Natural killer cell (primary cell): Measurements from ENCODE around the gene CERK. TPM values are rescaled to one million over a fixed set of nuclear protein-coding genes. Genes with fewer than 3 reads are reported as not detected.

Source experiments
- ATAC-seq, 3 donors: fragments of 150-1000 bp in 2 of 3; fragments of 200-7000 bp in 1 of 3; cut with Tn5 transposase; 1 replicate in 1 of 3; 2 replicates in 2 of 3; pipeline ENCODE4 v1.10.0; 2021; ENCODE audit warnings: mild to moderate bottlenecking in 2 of 3, moderate library complexity in 2 of 3
- DNase-seq, 2 donors: peaks; one replicate each; pipeline versions ENCODE4 v3.0.0 to v3.0.0-alpha.2; 2013 to 2021; ENCODE audit warnings: mixed read lengths in 1 of 2
- H3K27ac ChIP-seq: one replicate; pipeline ENCODE4 v1.5.1; 2013; ENCODE audit warnings: mild to moderate bottlenecking, low read length
- H3K27me3 ChIP-seq: one replicate; pipeline ENCODE4 v1.6.1; 2013; ENCODE audit warnings: low read length; ENCODE audit not compliant: control insufficient read depth, insufficient read depth
- H3K36me3 ChIP-seq: one replicate; pipeline ENCODE4 v1.6.1; 2013; ENCODE audit warnings: low read length; ENCODE audit not compliant: control insufficient read depth, insufficient read depth
- H3K4me1 ChIP-seq: one replicate; pipeline ENCODE4 v1.6.1; 2013; ENCODE audit warnings: low read length; ENCODE audit not compliant: control insufficient read depth, insufficient read depth
- H3K4me3 ChIP-seq: one replicate; pipeline ENCODE4 v1.5.1; 2013; ENCODE audit warnings: low read length
- H3K9me3 ChIP-seq: one replicate; pipeline ENCODE4 v1.6.1; 2013; ENCODE audit warnings: low read length; ENCODE audit not compliant: control insufficient read depth, insufficient read depth
- H3K27ac Mint-ChIP-seq, 2 donors: one replicate each; pipeline ENCODE4 v1.8.0; 2022; ENCODE audit warnings: mild to moderate bottlenecking in 2 of 2, mixed read lengths in 2 of 2, moderate library complexity in 1 of 2
- H3K27me3 Mint-ChIP-seq, 2 donors: one replicate each; pipeline ENCODE4 v1.8.0; 2022; ENCODE audit warnings: low read depth in 2 of 2, mixed read lengths in 2 of 2
- H3K36me3 Mint-ChIP-seq: one replicate; pipeline ENCODE4 v1.8.0; 2022; ENCODE audit warnings: mixed read lengths
- H3K4me1 Mint-ChIP-seq, 2 donors: one replicate each; pipeline ENCODE4 v1.8.0; 2022; ENCODE audit warnings: mixed read lengths in 2 of 2
- H3K4me3 Mint-ChIP-seq: one replicate; pipeline ENCODE4 v1.8.0; 2022; ENCODE audit warnings: mild to moderate bottlenecking, moderate library complexity, mixed read lengths
- H3K9me3 Mint-ChIP-seq, 2 donors: one replicate each; pipeline ENCODE4 v1.8.0; 2022; ENCODE audit warnings: mixed read lengths in 2 of 2
- WGBS: methylation state at CpG from one replicate; pipeline ENCODE4 v1.1.7; 2013; ENCODE audit warnings: missing lambda C conversion rate; ENCODE audit not compliant: insufficient coverage; 5-methylcytosine and 5-hydroxymethylcytosine counted together
- intact Hi-C: fragments of 100-400 bp; cut with micrococcal nuclease; formaldehyde crosslinking; loops from one replicate; pipeline ENCODE4 v1.14.2; 2022
- total RNA-seq, 4 donors: library from RNA; stranded (reverse); fragments of 120-200 nt in 1 of 4; gene quantifications; one replicate each; pipeline versions ENCODE4 v1.2.3 to v1.2.4, GENCODE V29; 2013 to 2022
- TF ChIP-seq, protein P1 (sequence below): fragments of 200-600 bp; IDR thresholded peaks from one replicate; pipeline ENCODE4 v1.8.0; 2022; ENCODE audit warnings: antibody characterized with exemption

CERK gene
- total RNA-seq, 3 donors from 2014 or later (not counting 1 experiment from before 2014, with no cell fraction given): 50.0 to 71.2 (median 55.6) TPM

DNA sequence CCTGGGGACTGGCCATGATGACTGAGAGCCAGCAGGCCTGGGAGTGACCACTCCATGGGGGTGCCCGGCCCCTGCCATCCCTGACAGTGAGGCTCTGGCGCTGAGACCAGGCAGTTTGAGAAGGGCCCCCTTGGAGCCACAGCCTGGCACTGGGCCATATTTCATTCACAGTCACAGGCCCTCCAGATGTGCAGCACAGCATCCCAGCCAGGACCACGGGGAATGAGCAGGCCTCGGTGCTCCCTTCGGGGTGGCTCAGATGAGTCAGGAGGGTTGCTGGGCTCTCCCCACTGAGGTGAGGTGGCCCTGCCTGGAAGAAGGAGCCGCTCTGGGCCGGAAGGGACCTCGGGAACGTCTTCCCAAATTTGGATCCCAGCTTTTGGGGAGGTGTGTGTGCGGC lies 64.8 kb downstream of the CERK start:
- 77% methylated on average over 10 of the region's 10 CpGs for WGBS
- intact Hi-C loops: no loop called here
- no peaks in the 10 kb centered on the region for H3K36me3 Mint-ChIP-seq
- H3K27me3 Mint-ChIP-seq: no peaks in the 10 kb centered on the region
- no peak overlapping the region for H3K4me3 ChIP-seq
- no peaks in the 10 kb centered on the region for H3K27me3 ChIP-seq
- DNase-seq: no peak
- peak overlapping the region; percentile 49 for H3K4me3 Mint-ChIP-seq
- H3K9me3 ChIP-seq: no peaks in the 10 kb centered on the region
- H3K27ac Mint-ChIP-seq: no peak overlapping the region
- peaks cover 4 to 13% of the 10 kb centered on the region in 2 donors for H3K4me1 Mint-ChIP-seq
- H3K36me3 ChIP-seq: peaks cover 26% of the 10 kb centered on the region
- H3K9me3 Mint-ChIP-seq: no peaks in the 10 kb centered on the region
- ATAC-seq: no peak
- H3K27ac ChIP-seq: no peak overlapping the region
- H3K4me1 ChIP-seq: peaks cover 29% of the 10 kb centered on the region
- TF ChIP-seq, protein P1, sequence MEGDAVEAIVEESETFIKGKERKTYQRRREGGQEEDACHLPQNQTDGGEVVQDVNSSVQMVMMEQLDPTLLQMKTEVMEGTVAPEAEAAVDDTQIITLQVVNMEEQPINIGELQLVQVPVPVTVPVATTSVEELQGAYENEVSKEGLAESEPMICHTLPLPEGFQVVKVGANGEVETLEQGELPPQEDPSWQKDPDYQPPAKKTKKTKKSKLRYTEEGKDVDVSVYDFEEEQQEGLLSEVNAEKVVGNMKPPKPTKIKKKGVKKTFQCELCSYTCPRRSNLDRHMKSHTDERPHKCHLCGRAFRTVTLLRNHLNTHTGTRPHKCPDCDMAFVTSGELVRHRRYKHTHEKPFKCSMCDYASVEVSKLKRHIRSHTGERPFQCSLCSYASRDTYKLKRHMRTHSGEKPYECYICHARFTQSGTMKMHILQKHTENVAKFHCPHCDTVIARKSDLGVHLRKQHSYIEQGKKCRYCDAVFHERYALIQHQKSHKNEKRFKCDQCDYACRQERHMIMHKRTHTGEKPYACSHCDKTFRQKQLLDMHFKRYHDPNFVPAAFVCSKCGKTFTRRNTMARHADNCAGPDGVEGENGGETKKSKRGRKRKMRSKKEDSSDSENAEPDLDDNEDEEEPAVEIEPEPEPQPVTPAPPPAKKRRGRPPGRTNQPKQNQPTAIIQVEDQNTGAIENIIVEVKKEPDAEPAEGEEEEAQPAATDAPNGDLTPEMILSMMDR: no peak

DNA sequence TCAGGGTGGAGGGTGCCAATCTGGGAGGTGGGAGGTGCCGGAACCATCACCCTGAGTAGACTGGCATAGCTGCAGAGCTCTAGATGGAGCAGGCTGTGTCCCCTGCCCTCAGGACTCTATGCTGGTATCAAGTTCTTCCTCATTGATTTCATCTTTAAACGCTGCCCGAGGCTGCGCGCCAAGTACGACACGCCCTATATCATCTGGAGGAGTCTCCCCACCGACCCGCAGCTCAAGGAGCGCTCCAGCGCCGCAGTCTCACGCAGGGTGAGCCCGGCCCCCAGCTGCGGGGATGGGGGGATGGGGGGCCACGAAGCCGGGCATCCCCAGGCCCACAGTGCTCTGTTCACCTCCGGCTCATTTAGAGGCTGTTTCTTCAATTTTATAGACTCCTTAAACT lies 65.3 kb downstream of the CERK start:
- Histone ChIP-seq H3K27ac (no peak overlapping the region), H3K9me3 (no peaks in the 10 kb centered on the region), H3K4me1 (peaks cover 25% of the 10 kb centered on the region), H3K4me3 (no peak overlapping the region), H3K36me3 (peaks cover 28% of the 10 kb centered on the region), H3K27me3 (no peaks in the 10 kb centered on the region)
- TF ChIP-seq, protein P1: no peak
- no peaks in the 10 kb centered on the region for H3K36me3 Mint-ChIP-seq
- H3K9me3 Mint-ChIP-seq: no peaks in the 10 kb centered on the region
- 72% methylated on average over 18 of the region's 18 CpGs for WGBS
- no peak overlapping the region for H3K4me3 Mint-ChIP-seq
- H3K27ac Mint-ChIP-seq: no peak overlapping the region
- no peak for ATAC-seq
- peaks cover 4 to 13% of the 10 kb centered on the region in 2 donors for H3K4me1 Mint-ChIP-seq
- intact Hi-C loops: no loop called here
- DNase-seq: no peak
- H3K27me3 Mint-ChIP-seq: no peaks in the 10 kb centered on the region

DNA sequence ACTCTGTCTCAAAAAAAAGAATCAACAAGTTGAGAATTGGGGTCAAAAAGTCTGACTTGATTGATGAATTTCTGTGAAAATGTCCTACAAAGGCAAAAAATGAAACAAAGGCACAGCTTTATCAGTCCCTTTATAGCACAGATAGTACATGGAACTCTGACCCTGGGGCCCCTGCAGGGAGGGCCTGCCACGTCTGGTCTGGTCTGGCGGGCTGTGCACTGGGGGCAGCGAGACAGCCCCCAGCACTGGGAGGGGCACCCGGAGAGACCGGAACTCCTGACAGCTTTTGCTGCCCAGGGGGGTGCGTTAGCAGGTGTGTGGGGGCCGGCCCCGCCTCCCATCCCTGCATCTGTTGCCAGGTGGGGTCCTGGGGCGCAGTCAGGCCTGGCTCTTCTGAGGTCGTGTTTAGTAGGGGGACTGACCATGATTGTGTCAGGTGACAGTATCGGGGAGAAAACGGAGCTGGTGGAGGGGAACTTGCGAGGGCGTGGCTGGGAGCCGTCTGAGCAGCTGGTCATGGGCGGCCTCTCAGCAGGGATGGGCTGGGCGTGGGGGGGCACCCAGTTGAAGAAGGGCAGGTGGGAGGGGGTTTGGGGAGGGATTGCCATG lies 66.1 kb downstream of the CERK start:
- Histone ChIP-seq H3K4me3 (no peak overlapping the region), H3K27ac (no peak overlapping the region), H3K4me1 (peaks cover 23% of the 10 kb centered on the region), H3K27me3 (no peaks in the 10 kb centered on the region), H3K9me3 (no peaks in the 10 kb centered on the region), H3K36me3 (peaks cover 30% of the 10 kb centered on the region)
- Mint-ChIP-seq H3K4me3 (no peak overlapping the region), H3K27me3 (no peaks in the 10 kb centered on the region), H3K27ac (no peak overlapping the region), H3K36me3 (no peaks in the 10 kb centered on the region), H3K4me1 (peaks cover 4 to 13% of the 10 kb centered on the region in 2 donors), H3K9me3 (no peaks in the 10 kb centered on the region)
- no peak for DNase-seq
- WGBS: 76% methylated on average over 17 of the region's 17 CpGs
- TF ChIP-seq, protein P1: no peak
- intact Hi-C loops: no loop called here
- no peak for ATAC-seq

DNA sequence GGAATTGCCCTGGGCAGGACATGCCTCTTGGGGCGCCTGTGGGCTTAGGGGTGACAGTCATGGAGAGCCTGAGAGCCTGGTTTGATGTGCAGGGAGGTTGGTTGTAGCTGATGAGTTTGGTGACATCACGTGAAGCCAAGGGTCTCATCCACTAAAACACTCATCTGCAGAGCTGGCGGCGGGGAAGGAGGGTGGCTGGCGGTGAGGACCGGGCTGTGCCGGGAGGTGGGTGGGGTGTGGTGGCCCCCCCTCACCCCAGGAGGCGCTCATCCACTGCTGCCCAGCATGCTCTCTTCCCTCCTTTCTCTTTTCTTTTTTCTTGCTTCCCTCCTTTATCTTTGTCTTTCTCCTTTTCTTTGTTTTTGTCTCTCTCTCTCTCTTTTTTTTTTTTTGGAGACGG lies 68.9 kb downstream of the CERK start:
- no peak for ATAC-seq
- no peaks in the 10 kb centered on the region for H3K36me3 Mint-ChIP-seq
- H3K4me3 Mint-ChIP-seq: no peak overlapping the region
- H3K27ac Mint-ChIP-seq: no peak overlapping the region
- H3K9me3 Mint-ChIP-seq: no peaks in the 10 kb centered on the region
- peaks cover under 1 to 7% of the 10 kb centered on the region in 2 donors for H3K4me1 Mint-ChIP-seq
- Histone ChIP-seq H3K4me3 (no peak overlapping the region), H3K27me3 (no peaks in the 10 kb centered on the region), H3K4me1 (peaks cover 14% of the 10 kb centered on the region), H3K27ac (no peak overlapping the region), H3K36me3 (peaks cover 42% of the 10 kb centered on the region), H3K9me3 (no peaks in the 10 kb centered on the region)
- no peaks in the 10 kb centered on the region for H3K27me3 Mint-ChIP-seq
- no peak for DNase-seq
- intact Hi-C loops: no loop called here
- TF ChIP-seq, protein P1: no peak
- 96% methylated on average over 2 of the region's 9 CpGs for WGBS
